ENCODE results near the gene GALNT18.

GALNT18 gene

DNA sequence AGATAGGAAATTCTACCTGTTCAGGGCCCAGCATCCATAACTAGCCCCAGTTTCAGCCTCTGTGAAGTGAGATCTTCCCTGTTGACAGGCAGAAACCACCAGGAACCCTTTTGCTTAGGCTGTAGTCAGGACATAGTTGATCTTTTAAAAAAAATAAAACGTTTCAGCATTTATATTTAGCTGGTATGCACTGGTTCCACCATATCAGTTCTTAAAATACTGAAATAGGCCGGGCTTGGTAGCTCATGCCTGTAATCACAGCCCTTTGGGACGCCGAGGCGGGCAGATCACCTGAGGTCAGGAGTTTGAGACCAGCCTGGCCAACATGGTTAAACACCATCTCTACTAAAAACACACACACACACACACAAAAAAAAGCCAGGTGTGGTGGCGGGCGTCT lies 35.3 kb downstream of the GALNT18 start:
- TF ChIP-seq, protein P1, sequence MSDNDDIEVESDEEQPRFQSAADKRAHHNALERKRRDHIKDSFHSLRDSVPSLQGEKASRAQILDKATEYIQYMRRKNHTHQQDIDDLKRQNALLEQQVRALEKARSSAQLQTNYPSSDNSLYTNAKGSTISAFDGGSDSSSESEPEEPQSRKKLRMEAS (IDR thresholded peaks at IDR 0.05), result no peak
- TF ChIP-seq, protein P2, sequence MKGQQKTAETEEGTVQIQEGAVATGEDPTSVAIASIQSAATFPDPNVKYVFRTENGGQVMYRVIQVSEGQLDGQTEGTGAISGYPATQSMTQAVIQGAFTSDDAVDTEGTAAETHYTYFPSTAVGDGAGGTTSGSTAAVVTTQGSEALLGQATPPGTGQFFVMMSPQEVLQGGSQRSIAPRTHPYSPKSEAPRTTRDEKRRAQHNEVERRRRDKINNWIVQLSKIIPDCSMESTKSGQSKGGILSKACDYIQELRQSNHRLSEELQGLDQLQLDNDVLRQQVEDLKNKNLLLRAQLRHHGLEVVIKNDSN (IDR thresholded peaks at IDR 0.05), result no peak
- TF ChIP-seq RAD21 (IDR thresholded peaks at IDR 0.05; ENCODE audit: low read depth) (no peak), TCF12 (IDR thresholded peaks at IDR 0.05; ENCODE audit: low read depth) (no peak), FOXM1 (IDR thresholded peaks at IDR 0.05; ENCODE audit: borderline replicate concordance, low read depth) (no peak)

DNA sequence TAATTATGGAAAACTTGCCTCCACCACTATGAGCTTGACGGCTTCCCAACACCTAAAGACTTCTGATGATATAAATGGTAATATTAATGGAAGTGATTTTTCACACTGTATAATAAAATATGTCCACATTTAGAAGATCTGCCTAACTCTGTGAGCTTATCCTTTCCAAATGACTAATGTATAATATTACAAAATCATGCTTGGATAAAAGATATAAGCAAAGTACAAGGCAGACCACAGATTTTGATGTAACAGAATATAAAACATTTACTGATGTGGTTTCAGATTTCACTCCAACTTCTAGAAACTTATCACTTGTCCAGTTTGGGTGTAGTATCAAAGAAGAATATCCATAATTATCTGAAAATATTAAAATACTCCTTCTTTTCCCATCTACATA lies 36.9 kb downstream of the GALNT18 start:
- TF ChIP-seq FOXM1 (IDR thresholded peaks at IDR 0.05; ENCODE audit: borderline replicate concordance, low read depth), result no peak
- TF ChIP-seq EGR1 (IDR thresholded peaks at IDR 0.05), result no peak
- TF ChIP-seq ZBTB7A (IDR thresholded peaks at IDR 0.05; ENCODE audit: low read depth), result no peak
- TF ChIP-seq CEBPB (IDR thresholded peaks at IDR 0.05), result no peak
- TF ChIP-seq CREB1 (IDR thresholded peaks at IDR 0.05; ENCODE audit: low read depth), result no peak
- TF ChIP-seq TAF1 (IDR thresholded peaks at IDR 0.05; ENCODE audit: low read depth), result no peak
- TF ChIP-seq, protein P1 (IDR thresholded peaks at IDR 0.05), result no peak
- TF ChIP-seq YY1 (IDR thresholded peaks at IDR 0.05; ENCODE audit: low read depth), result no peak
- TF ChIP-seq RAD21 (IDR thresholded peaks at IDR 0.05; ENCODE audit: low read depth), result no peak
- TF ChIP-seq, protein P3, sequence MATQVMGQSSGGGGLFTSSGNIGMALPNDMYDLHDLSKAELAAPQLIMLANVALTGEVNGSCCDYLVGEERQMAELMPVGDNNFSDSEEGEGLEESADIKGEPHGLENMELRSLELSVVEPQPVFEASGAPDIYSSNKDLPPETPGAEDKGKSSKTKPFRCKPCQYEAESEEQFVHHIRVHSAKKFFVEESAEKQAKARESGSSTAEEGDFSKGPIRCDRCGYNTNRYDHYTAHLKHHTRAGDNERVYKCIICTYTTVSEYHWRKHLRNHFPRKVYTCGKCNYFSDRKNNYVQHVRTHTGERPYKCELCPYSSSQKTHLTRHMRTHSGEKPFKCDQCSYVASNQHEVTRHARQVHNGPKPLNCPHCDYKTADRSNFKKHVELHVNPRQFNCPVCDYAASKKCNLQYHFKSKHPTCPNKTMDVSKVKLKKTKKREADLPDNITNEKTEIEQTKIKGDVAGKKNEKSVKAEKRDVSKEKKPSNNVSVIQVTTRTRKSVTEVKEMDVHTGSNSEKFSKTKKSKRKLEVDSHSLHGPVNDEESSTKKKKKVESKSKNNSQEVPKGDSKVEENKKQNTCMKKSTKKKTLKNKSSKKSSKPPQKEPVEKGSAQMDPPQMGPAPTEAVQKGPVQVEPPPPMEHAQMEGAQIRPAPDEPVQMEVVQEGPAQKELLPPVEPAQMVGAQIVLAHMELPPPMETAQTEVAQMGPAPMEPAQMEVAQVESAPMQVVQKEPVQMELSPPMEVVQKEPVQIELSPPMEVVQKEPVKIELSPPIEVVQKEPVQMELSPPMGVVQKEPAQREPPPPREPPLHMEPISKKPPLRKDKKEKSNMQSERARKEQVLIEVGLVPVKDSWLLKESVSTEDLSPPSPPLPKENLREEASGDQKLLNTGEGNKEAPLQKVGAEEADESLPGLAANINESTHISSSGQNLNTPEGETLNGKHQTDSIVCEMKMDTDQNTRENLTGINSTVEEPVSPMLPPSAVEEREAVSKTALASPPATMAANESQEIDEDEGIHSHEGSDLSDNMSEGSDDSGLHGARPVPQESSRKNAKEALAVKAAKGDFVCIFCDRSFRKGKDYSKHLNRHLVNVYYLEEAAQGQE (IDR thresholded peaks at IDR 0.05; ENCODE audit: low read depth), result no peak
- no peak for TF ChIP-seq NFIC (IDR thresholded peaks at IDR 0.05)
- TF ChIP-seq TEAD4 (IDR thresholded peaks at IDR 0.05), result no peak
- TF ChIP-seq TCF12 (IDR thresholded peaks at IDR 0.05; ENCODE audit: low read depth), result no peak
- no peak for TF ChIP-seq EP300 (IDR thresholded peaks at IDR 0.05; ENCODE audit: borderline replicate concordance)
- TF ChIP-seq, protein P2 (IDR thresholded peaks at IDR 0.05), result no peak

DNA sequence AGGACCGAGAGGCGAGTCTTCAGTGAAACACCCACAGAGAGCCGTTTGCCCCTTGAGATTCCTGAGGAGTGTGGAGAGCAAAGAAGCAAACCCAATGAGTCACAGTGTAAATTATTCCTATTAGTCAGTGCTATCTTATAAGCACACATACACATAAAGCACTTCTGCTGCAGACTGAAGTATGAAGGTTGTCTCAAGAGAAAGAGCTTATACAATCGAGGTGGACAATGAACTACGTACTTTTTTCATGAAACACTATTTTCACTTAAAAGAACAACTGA lies 37.3 kb downstream of the GALNT18 start:
- TF ChIP-seq EGR1 (IDR thresholded peaks at IDR 0.05) (no peak), TCF12 (IDR thresholded peaks at IDR 0.05; ENCODE audit: low read depth) (no peak), YY1 (IDR thresholded peaks at IDR 0.05; ENCODE audit: low read depth) (no peak), CEBPB (IDR thresholded peaks at IDR 0.05) (no peak), ZBTB7A (IDR thresholded peaks at IDR 0.05; ENCODE audit: low read depth) (no peak), CREB1 (IDR thresholded peaks at IDR 0.05; ENCODE audit: low read depth) (no peak), EP300 (IDR thresholded peaks at IDR 0.05; ENCODE audit: borderline replicate concordance) (no peak), TEAD4 (IDR thresholded peaks at IDR 0.05) (no peak)
- TF ChIP-seq, protein P1 (IDR thresholded peaks at IDR 0.05), result no peak
- TF ChIP-seq, protein P2 (IDR thresholded peaks at IDR 0.05), result no peak
- TF ChIP-seq, protein P3 (IDR thresholded peaks at IDR 0.05; ENCODE audit: low read depth), result no peak

DNA sequence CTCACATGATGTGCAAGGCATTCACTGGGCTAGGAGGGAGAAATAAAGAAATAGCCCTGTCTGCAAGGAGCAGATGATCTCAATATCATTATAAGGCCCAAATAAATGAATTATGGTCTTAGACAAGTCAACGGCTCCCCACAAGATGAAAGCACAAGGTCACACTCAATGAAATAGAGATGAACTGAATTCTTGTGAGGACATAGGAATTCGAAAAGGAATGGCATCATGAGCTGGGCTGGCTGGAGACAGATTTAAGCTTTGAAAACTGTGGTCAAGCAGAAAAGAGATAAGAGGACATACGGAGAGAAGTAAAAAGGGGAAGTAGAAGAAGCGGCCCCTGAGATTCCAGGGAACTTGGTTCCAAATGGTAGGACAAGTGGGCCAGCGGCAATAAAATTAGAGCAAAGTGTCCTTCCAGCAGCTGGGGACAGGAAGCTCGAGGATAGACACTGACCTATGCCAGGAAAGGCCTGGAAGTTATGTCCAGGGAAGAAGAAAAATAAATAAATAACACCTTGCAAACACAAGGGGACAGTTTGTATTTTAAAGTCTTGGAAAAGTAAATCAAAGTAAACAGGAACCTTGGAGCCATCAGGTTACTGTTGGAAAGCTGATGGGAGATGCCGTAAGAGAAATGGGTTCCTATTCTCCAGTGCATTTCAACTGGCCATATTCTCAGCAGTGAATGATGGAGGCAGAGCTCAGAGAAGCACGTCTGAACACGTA lies 37.8 kb downstream of the GALNT18 start:
- TF ChIP-seq CREB1 (IDR thresholded peaks at IDR 0.05; ENCODE audit: low read depth), result no peak
- no peak for TF ChIP-seq ZBTB7A (IDR thresholded peaks at IDR 0.05; ENCODE audit: low read depth)
- TF ChIP-seq, protein P1 (IDR thresholded peaks at IDR 0.05), result no peak
- TF ChIP-seq YY1 (IDR thresholded peaks at IDR 0.05; ENCODE audit: low read depth), result no peak
- no peak for TF ChIP-seq CEBPB (IDR thresholded peaks at IDR 0.05)
- no peak for TF ChIP-seq EP300 (IDR thresholded peaks at IDR 0.05; ENCODE audit: borderline replicate concordance)
- TF ChIP-seq FOXM1 (IDR thresholded peaks at IDR 0.05; ENCODE audit: borderline replicate concordance, low read depth), result no peak
- no peak for TF ChIP-seq EGR1 (IDR thresholded peaks at IDR 0.05)
- no peak for TF ChIP-seq TCF12 (IDR thresholded peaks at IDR 0.05; ENCODE audit: low read depth)

DNA sequence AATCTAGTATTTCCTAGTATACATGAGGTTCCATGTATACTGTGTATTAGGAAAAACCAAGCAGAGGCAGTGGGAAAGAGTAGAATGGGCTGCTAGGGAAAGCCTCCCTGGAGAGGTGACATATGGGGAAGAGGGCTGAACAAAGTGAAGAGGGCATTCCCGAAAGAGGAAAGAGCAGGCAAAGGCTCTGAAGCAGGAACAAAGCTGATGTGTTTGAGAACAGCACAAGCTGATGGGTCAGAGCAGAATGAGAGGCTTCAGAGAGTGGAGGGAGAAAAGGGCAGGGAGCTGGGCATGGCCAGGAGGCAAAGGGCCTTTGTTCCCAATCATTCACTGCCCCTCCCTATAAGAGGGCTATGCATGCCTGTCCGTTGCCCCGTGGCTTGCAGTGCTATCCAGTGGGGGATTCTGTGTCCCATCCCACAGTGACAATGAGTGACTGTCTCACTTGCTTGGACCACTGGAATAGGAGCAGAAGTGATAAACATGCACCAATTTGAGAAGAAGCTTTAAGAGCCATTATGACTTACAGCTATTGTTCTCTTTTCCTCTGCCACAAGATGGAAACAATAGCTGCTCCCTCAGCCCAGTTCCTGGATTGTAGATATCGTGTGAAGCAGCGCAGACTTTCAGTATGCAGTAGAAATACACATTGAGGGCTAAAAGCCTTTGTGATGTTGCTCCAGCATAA lies 39.6 kb downstream of the GALNT18 start:
- TF ChIP-seq, protein P2 (IDR thresholded peaks at IDR 0.05), result no peak
- no peak for TF ChIP-seq RAD21 (IDR thresholded peaks at IDR 0.05; ENCODE audit: low read depth)
- TF ChIP-seq CREB1 (IDR thresholded peaks at IDR 0.05; ENCODE audit: low read depth), result no peak
- TF ChIP-seq YY1 (IDR thresholded peaks at IDR 0.05; ENCODE audit: low read depth), result no peak
- TF ChIP-seq, protein P1 (IDR thresholded peaks at IDR 0.05), result no peak
- no peak for TF ChIP-seq TEAD4 (IDR thresholded peaks at IDR 0.05)
- no peak for TF ChIP-seq TCF12 (IDR thresholded peaks at IDR 0.05; ENCODE audit: low read depth)
- no peak for TF ChIP-seq FOXM1 (IDR thresholded peaks at IDR 0.05; ENCODE audit: borderline replicate concordance, low read depth)
- TF ChIP-seq, protein P3 (IDR thresholded peaks at IDR 0.05; ENCODE audit: low read depth), result no peak

Measured in Ishikawa (cell line).